SIG-M5 treated with dmso at 0.1 percent for 504 hours (cell line): ENCODE results near the gene PLXNA4.

Source experiments
- DNase-seq: peaks from one replicate; lab custom pipeline; 2025; ENCODE audit not compliant: unreplicated experiment; lab: John Stamatoyannopoulos, UW

Gene PLXNA4

DNA sequence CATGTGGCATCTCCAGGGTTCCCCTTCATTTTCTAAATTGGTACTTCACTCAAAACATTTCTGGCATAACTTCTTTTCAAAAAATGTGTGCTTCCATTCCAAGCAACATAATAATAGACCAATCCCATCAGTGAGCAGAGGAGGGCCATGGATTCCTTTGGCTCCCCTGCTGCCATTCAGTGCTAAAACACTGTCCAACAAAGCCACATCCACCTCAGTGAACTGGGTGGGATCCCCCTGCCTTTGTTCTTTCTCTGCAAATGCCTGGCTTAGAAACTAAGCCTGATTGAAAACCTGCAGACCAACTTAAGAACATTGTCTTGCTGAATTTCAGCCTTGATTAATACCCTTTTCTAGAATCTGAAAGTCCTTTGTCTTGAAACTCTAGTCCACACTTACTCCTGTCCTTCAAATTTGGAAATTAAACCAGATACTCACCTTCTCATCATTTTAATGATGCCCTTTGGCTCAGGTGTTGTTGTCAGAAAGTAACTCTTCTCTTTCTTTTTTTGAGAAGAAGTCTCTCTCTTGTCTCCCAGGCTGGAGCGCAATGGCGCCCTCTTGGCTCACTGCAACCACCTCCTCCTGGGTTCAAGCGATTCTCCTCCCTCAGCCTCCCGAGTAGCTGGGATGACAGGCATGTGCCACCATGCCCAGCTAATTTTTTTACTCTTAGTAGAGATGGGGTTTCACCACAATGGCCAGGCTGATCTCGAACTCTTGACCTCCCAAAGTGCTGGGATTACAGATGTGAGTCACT lies 132.3 kb downstream of the PLXNA4 start:
- DNase-seq = no peak

DNA sequence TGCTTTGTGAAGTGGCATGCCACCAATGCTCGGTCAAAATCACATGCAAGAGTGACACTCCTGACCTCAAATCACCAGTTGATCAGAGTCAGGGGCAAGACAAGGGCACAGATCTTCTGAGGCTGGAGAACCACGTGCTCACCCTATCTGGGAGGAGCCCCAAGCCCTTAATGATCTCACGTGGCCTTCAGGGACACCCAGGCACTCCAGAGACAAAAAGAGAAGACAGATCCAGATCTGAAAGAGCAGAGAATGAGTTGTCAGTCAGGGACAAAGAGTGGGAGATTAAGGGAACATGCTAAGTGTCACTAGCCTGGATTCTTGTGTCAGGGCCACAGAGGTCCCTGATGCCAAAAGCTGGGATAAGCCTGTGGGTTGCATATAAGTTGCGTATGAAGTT lies 134.3 kb downstream of the PLXNA4 start:
- no peak for DNase-seq

DNA sequence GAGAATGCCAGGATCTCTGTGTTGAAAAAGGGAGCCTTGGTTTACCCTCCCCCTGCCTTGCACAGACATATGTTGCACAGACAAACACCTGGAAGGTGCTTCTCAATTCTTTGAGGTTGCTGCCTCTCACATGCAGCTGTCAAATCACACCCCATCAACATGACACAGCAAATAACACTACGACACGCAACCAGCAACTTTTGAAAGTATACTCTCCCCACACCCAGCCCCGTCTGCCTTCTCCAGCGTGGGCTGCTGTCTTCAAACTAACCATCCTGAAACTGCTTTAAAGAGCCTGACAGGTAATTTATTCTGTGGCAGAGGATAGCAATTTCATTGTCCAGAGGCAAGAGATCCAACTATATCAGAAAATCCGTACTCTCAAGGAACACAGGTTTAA lies 136.1 kb downstream of the PLXNA4 start:
- DNase-seq = no peak

DNA sequence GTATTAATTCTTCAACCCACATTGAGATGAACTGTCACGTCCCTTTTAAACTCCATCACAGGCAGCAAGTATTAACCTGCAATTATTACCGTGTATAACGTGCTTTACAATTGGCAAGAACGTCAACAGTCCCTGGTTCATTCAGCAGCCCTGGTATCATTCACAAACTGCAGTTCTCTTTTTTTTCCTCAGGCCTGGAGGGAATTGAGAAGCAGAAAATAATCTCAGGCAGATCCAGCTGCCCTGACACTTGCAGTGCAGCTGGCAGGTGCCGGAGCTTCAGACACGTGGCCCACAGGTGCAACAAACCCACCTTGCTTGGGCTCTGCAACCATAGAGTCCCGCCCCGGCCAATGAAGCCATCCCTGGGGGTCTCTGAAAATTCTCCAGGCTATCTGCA lies 137.3 kb downstream of the PLXNA4 start:
- DNase-seq = no peak

DNA sequence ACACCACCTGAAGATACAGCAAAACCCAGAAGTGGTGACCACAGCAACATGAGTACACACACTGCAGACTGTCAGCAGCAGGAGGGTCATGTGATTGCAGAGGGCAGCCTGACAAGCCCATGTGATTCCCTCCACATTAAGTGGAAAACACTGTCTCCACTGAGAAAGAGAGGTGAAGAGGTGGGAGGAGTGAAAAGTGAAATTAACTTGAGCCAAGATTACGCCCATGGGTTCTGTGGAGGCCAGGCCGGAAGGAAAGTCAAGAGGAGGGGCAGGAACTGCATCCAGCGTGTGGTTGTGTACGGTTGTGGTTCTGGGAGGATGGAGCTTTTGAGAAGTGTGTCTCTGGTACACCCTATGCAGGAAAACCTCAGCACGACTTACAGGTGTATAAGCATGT lies 138.5 kb downstream of the PLXNA4 start:
- DNase-seq = no peak

DNA sequence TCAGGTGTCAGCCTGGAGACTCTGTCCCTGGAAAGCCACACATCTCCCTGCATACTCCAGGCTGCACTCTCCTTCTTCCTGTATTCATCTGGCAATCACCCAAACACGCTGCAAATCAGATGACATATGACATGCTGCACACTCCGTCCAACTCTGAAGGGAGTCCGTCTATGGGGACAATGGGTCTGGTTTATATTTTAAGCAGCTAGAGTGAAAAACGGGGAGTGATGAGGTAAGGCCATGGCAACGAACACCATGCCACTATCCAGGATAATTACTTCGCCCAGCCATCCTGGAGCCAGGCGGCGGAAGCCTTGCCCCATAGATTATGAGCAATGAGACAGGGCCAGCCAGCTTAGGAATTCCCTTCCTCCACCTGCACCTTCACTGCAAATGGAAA lies 140.1 kb downstream of the PLXNA4 start:
- no peak for DNase-seq

DNA sequence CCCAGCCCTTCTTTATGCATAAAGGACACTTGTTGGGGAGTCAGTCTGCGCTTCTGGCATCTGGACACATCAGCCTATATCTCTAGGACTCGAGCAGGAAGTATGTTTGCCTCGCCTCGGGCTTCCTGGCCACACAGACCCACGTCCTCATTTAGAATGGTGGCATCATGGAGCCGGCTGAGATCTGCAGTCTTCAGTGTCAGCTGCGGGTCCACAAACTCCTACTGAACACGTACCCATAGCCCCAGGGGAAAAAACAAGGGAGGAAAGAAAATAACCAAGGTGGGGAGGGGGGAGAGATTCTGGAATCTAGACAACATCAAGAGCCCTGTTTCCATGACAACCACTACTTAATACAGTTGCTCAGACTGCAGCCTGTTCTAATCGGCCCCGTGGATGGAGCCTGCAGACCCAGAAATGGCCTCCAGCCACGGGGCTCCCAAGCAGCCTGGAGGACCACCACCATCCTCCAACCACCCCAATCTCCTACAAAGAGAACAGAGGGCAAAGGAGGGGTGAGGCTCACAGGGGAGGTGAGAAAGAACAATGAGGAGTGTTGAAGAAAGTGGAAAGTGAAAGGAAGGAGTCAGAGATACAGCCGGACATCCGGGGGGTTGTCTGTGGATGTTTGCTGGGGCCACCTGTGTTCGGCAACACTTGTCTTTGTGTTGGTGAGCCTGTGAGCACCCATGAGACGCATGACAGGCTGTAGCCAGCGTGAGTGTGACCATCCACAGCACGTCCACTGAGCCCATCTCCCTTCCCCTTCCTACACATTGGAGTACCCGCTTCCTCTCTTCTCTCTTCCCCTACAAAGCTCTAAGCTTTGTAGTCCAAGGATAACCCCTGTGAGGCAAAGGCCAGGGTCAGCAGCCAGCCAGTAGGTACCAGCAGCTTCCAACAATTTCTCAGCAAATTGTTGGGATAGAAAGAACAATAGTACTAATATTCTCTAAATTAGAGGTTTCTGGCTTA lies 141.0 kb downstream of the PLXNA4 start:
- no peak for DNase-seq

DNA sequence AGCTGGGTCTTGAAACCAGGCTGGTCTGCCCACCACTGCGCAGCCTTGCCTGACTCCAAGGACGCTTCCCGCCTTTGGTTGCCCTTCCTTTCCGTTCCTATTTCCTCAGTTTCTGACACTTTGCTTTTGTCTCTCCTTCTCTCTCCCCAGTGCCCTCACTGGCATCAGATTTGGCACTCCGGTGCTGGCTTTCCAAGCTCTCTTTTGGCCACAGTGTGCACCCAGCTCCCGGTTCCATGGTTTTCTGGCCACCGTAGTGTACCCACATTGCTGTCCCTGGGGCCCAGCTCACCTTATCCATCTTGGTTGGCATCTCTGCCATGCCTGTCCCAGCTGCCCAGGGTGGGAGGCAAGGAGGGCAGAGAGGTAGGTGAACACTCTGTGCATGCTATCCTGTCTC lies 142.2 kb downstream of the PLXNA4 start:
- DNase-seq = no peak

DNA sequence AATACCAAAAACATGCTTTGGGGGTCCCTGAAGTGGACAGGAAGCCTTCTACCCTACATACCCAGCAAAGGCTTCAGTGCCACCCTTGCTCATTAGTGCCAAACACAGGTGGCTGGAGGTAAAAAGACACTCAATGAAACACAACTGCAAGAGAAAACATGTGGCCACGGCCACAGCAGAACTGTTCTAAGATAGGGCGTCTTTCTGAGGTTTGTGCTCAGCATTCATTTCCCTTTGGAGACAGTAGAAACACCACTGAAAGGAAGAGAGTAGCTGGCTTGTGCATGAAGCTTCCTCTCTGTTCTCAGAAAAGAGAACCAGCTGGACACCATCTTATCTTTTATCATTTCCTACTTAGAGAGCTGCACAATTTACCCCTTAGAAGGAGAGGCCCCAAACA lies 143.0 kb downstream of the PLXNA4 start:
- no peak for DNase-seq

DNA sequence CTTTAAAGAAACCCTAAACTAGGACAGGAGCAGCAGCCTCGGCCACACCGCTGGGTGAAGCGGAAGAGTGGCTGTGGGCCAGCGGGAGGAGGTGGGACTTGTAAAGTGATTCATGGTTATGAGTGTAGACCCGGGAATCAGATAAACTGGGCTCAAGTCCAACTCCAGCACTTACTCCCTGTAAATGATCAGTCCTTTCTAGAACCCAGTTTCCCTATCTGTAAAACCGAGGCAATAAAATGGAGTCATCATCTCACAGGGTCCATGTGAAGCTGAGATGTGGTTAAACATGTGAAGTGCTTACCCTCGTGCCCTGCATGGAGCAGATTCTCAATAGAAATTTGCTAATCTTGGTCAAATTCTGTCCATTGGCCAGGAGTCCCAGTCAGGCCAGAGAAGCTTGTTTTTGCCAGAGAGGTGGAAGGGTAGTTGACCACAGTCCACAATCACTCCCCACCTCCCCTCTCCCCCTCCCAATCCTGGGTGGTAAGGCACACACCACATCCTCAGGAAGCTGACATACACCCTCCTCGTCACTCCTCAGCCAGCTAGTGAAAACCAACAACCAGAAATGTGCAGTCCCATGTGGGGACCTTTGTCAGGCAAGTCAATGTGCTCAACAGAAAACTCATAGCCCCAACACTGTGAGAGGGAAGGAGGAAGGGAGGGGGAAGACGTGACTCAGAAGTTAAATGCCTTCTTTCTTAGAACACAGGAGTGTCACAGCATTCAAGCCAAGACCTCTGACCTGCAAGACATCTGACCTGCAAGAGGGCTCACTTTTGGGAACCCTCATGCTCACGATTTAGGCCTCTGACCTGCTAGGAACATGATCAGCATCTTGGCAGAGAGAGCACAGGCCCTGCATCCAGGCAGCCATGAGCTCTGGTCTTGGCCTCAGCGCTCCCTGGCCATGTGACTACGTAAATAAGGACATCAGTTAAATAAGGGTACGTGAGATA lies 145.1 kb downstream of the PLXNA4 start:
- DNase-seq = no peak

DNA sequence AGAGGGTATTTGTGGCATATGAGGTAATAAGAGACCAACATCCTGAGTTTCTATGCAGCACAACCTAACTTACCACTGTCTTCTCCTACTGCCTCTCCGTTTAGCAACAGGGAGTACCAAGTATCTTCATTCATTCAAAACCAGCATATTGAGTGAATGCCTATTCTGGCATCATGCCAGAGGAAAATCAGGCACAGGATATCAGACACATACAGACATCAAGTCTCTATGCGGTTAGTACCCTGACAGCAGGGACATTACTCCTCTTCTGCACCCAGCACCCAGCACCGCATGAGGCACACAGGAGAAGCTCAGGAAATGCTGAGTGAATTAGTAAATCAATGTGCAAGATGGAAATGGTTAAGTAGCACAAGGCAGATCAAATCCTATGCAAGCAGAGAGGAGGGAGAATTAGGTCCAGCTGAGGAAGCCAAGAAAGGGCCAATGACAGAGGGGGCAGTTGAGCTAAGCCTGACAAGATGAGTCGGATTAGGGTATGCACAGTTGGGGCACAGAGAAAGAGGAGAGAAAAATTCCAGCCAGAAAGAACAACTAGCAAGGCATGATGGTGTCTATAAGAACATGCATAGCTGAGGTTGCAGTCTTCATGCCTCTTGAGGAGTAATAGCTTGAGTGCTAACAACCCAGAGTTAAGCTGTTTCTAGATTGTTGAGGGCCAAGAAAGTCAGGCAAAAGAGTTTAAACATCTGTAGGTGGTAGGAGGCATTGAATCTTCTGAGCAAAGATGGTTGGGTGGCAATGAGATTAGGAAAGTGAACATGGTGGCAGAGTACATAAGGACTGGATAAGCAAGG lies 146.0 kb downstream of the PLXNA4 start:
- DNase-seq = no peak

DNA sequence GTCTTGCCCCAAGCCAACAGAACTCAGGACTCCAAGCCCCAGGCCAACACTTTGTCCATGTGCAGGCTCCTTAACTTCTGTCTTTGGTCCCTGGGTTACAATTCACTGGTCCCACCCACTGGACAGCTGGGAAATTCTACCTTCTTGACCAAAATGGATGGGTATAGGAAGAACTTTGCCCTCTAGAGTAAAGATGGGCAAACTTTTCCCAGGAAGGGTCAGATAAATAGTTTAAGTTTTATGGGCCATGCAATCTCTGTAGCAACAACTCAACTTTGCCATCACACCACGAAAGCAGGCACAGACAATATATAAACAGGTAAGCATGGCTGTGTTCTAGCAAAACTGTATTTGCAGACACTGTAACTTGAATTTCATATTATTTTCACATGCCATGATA lies 147.1 kb downstream of the PLXNA4 start:
- DNase-seq = no peak

DNA sequence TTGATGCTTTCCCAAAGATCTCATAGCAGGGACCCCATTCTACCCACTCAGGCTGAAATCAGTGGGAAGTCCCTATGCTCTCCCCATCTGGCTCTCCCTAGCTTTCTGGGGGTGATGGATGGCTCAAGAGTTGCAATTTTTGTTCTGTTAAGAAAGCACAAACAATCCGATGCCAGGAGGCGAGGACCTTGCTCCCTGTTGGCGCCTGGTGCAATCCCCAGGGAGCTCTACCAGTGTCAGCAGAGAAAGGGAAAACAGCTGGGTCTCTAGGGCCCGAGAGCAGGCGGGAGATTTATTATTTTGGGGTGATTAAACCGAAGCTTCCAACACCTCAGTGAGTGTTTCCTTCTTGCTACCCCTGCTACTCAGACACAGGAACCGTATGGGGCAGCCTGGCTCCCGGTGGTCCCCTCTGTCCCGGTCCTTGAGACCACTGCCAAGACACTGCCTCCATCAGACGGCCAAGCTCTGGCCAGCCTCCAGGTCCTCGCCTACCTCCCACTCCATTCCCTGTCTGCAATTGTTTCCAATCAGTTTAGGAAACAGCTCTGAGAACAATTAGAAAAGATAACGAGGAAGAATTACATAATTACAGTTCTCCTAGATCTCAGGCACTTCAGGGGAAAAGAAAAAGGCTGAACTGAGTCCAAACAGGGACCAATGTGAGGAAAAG lies 147.9 kb downstream of the PLXNA4 start:
- no peak for DNase-seq

DNA sequence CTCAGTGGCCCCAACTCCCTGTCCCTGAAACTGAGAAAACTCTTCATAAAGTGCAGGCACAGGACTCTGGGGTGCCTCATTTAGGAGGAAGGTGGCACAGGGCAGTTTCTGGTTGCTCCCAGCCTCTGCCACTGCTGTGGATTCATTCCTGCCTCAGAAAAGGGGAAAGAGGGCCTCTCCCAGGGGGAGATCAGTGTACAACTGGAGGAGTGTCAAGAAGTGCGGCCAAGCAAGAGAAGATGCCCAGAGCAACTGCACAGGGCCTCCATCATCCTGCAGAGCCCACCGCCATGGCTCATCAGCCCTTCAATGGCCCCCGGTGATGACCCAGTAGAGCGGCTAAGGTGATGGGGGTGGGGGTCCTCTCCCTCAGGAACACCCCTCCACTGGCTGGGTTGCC lies 150.3 kb downstream of the PLXNA4 start:
- DNase-seq = no peak

DNA sequence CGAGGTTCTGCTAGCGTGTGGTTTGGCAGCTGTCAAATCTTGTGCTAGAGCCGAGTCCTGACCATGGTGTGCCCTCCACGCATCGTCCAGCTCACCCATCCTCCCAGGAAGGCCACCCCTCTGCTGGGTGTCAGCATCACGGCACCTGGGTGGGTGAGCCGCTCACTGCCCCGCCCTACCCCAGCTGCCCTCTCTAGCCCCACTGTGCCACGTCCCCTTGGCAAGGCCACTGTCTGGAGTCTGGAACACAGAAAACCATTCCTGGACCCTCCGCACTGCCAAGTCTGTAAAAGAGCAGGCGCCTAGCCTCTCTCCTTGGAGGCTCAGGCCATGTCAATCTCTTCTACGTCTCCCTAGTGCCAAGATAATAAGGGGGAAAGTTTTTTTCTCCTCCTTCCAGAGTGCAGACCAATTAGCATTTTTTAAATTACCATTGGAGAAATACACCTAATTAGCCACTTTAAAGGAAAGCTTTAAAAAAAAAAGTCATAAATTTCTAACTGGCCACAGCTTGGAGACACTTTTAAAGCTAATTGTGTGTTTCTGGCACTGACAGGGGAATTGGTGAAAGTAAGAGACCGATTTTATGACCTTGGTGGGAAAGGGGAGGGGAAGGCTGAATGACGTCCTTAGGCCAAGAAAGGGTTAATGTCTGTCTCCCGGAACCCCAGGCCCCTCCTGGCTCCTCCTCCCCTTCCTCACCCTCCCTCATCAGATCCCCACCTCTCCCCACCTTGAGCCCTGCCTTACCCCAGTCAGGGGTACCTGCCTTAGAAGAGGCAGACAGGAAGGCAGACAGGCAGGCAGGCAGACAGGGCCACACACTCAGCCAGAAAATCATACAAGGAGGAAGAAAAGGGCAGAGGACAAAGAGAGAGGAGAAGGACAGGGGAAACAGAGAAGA lies 151.2 kb downstream of the PLXNA4 start:
- no peak for DNase-seq

DNA sequence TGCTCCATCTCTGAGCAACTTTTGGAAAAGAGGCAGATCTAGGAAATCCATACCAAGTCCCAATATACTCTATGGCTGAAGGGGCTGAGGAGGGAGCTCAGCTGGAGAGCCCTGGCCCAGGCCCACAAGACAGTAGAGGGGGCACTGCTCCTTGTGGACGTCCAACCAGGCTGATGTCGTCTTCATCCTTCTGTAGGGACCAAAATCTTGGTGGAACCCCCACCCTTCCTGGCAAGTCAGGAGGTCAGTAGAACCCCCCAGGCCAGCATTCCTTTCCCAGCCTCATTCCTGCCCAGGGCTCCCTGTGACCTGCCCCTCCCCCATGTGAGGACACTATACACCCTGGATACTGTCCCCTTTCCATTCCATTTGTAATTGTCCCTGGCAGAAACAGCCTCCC lies 152.0 kb downstream of the PLXNA4 start:
- DNase-seq = no peak

DNA sequence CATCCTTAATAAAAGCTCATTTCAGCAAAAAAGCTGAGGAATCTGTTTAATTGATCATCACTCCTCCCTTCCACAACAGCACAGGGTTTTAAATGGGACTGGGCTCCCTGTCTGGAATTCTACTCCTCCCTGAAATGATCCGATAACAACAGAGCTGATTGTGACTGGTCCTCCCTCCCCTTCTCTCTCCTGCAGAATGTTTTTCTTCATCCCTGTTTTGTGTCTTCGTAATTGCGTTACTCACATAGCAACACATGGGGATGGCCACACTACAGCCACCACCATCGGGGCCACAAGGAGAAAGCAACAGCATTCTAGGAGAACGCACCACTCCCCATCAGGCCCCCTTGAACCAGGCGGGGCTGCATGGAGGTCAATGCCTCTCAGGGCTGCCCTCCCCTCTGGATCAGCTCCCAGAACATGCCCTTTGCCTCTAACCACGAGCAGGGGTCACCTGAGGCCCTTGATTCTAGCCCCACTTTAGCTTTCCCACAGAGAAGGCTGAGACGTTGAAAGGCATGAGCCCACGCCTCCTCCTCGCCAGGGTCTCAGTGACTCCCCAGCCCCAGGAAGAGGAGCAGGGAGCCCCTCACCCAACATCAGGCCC lies 152.6 kb downstream of the PLXNA4 start:
- DNase-seq = no peak

DNA sequence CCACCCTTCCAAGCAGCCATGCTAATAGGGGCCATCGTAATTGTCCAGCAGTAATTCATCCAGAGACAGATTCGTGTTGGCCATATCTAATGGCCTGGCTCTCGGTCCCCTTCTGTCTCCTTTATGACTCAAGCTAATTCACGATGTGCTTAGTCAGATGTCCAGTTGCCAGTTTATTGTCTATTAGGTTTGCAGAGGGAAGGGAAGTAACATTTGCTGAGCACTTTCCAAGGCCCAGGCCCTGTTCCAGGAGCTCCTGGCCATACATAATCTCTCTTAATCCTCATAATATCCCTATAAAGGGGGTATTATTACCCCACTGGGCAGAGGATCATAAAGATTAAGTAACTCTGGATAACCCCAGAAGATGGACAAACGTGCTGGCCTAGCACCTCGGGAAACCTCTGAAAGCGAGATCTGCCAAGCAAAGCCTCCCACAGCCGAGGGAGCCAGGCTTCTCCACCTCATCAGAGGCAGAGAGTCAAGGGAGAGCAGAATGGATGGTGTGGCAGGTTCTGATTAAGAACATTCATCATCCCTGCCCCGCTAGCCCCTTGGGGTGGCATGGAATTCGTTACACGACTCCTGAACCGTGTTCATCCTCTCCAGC lies 153.7 kb downstream of the PLXNA4 start:
- DNase-seq = no peak
